Caco-2 (cell line): ENCODE measurements around the gene MCTP1. TPM values are rescaled to one million over a fixed set of nuclear protein-coding genes. Genes with fewer than 3 reads are reported as not detected.

Source experiments
- BruUV-seq: library from RNA; stranded (reverse); fragments of 400-500 nt; replicated peaks from 2 replicates; lab custom pipeline; 2021; lab: Mats Ljungman, UMichigan
- CTCF ChIA-PET: fragments of 300-600 bp; sonication (Branson Sonifier 250); formaldehyde crosslinking; loops from one replicate; lab custom pipeline; 2022; ENCODE audit warnings: antibody characterized with exemption; lab: Charles Lee
- POLR2A ChIA-PET: fragments of 300-600 bp; sonication (Branson Sonifier 250); formaldehyde crosslinking; loops from one replicate; lab custom pipeline; 2022; ENCODE audit warnings: antibody characterized with exemption; lab: Charles Lee
- DNase-seq, 2 experiments: peaks; one replicate each; pipeline versions ENCODE4 v3.0.0 to v3.0.0-alpha.2; 2020 to 2022
- H3K27me3 ChIP-seq: replicated peaks from 2 replicates; pipeline ENCODE4 v1.6.0; 2011; ENCODE audit warnings: low read length; ENCODE audit not compliant: control insufficient read depth, insufficient read depth
- H3K36me3 ChIP-seq: 2 replicates; pipeline ENCODE4 v1.5.1; 2011; ENCODE audit warnings: low read length; ENCODE audit not compliant: control insufficient read depth, insufficient read depth
- H3K4me1 ChIP-seq: fragments of 250-450 bp; sonication (Bioruptor Pico); 2 replicates; pipeline ENCODE4 v1.5.1; 2020; ENCODE audit warnings: mild to moderate bottlenecking
- H3K4me3 ChIP-seq: 2 replicates; pipeline ENCODE4 v1.5.1; 2011; ENCODE audit warnings: low read depth, mild to moderate bottlenecking, control low read depth, low read length
- H3K9me3 ChIP-seq: fragments of 250-450 bp; sonication (Bioruptor Pico); 2 replicates; pipeline ENCODE4 v1.5.1; 2020; ENCODE audit warnings: mild to moderate bottlenecking, moderate library complexity
- H3K27ac Mint-ChIP-seq: one replicate; pipeline ENCODE4 v1.8.0; 2022; ENCODE audit warnings: mixed read lengths; ENCODE audit not compliant: unreplicated experiment
- H3K27me3 Mint-ChIP-seq: one replicate; pipeline ENCODE4 v1.8.0; 2022; ENCODE audit warnings: mixed read lengths; ENCODE audit not compliant: insufficient read depth, unreplicated experiment
- H3K36me3 Mint-ChIP-seq: one replicate; pipeline ENCODE4 v1.8.0; 2022; ENCODE audit warnings: mild to moderate bottlenecking, mixed read lengths; ENCODE audit not compliant: insufficient read depth, unreplicated experiment
- H3K4me1 Mint-ChIP-seq: one replicate; pipeline ENCODE4 v1.8.0; 2022; ENCODE audit warnings: low read depth, mixed read lengths; ENCODE audit not compliant: unreplicated experiment
- H3K4me3 Mint-ChIP-seq: one replicate; pipeline ENCODE4 v1.8.0; 2022; ENCODE audit warnings: mild to moderate bottlenecking, moderate library complexity, mixed read lengths; ENCODE audit not compliant: unreplicated experiment
- H3K9me3 Mint-ChIP-seq: one replicate; pipeline ENCODE4 v1.8.0; 2022; ENCODE audit warnings: mixed read lengths; ENCODE audit not compliant: unreplicated experiment
- CTCF ChIP-seq, 2 experiments: fragments of 200-600 bp in 1 of 2; IDR thresholded peaks; 1 replicate in 1 of 2; 2 replicates in 1 of 2; pipeline versions ENCODE4 v1.5.1 to v1.8.0; 2011 to 2022; ENCODE audit warnings: antibody characterized with exemption in 1 of 2, control low read depth in 1 of 2, inconsistent platforms in 1 of 2, low read depth in 1 of 2, low read length in 1 of 2, mild to moderate bottlenecking in 1 of 2, moderate library complexity in 1 of 2; ENCODE audit not compliant: insufficient read depth in 1 of 2, severe bottlenecking in 1 of 2, unreplicated experiment in 1 of 2
- intact Hi-C: fragments of 100-400 bp; cut with micrococcal nuclease; formaldehyde crosslinking; loops from one replicate; pipeline ENCODE4 v1.10.0; 2022; ENCODE audit not compliant: unreplicated experiment
- total RNA-seq: library from RNA; stranded (reverse); gene quantifications from 2 replicates; pipeline ENCODE4 v1.2.3, GENCODE V29; 2022

The MCTP1 gene
- total RNA-seq, 1 experiment from 2014 or later = 3.2 TPM

DNA sequence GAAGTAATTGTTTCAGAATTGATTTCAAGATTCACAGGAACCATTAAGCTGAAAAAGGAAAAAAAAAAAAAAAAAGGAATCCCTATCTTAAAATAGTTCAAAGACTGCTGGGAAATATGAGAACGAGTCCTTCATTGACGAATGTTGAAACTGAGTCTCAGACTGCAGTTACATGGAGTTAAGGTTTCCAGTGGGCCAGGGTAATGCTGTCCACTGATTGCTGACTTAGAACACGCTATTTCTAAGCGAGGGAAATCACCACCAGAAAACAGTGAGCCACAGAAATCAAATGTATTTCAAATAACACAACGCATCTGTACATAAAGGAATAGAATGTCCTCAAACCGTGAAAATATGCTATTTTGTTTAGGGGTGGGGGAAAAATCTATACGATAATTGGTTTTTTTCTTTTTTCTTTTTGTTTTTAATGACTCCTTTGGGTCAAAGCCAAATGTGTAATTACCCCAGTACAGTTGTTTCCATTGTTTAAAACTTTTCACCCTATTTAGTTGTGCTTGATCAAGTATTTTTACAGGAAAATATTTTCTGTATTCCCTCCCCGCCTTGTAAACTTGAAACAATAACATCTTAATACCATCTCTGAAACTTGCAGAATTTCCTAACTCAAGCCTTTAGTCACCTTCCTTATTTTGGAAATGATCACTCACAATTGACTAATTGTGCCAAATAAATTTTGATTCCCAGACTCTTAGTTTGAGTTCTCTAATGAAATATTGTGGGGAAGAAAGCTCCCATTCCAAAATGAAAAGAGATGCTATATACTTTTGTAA lies 208.3 kb downstream of the MCTP1 start:
- Histone ChIP-seq H3K4me3 (no peak overlapping the region), H3K27me3 (no peaks in the 10 kb centered on the region), H3K9me3 (no peaks in the 10 kb centered on the region), H3K4me1 (no peaks in the 10 kb centered on the region), H3K36me3 (no peaks in the 10 kb centered on the region)
- intact Hi-C loops = no loop called here
- no peak overlapping the region for H3K27ac Mint-ChIP-seq
- DNase-seq = no peak
- no TSS peak for BruUV-seq
- H3K9me3 Mint-ChIP-seq = no peaks in the 10 kb centered on the region
- ChIA-PET POLR2A (no interaction called here), CTCF (no interaction called here)
- no peak overlapping the region for H3K4me3 Mint-ChIP-seq
- no peaks in the 10 kb centered on the region for H3K4me1 Mint-ChIP-seq
- H3K27me3 Mint-ChIP-seq = peaks cover 3% of the 10 kb centered on the region
- no peaks in the 10 kb centered on the region for H3K36me3 Mint-ChIP-seq
- no peak for TF ChIP-seq CTCF (IDR thresholded peaks at IDR 0.05; ENCODE audit: insufficient read depth in 1 of 2, low read depth in 1 of 2, low read length in 1 of 2, severe bottlenecking in 1 of 2, unreplicated experiment in 1 of 2)

- Mint-ChIP-seq H3K4me3 (no peak overlapping the region), H3K27me3 (peaks cover 3% of the 10 kb centered on the region), H3K9me3 (no peaks in the 10 kb centered on the region), H3K4me1 (no peaks in the 10 kb centered on the region), H3K27ac (no peak overlapping the region), H3K36me3 (no peaks in the 10 kb centered on the region)
- BruUV-seq = no TSS peak
- no peaks in the 10 kb centered on the region for H3K4me1 ChIP-seq
- intact Hi-C loops = no loop called here
- peaks cover 2% of the 10 kb centered on the region; the same call in 1 of the 2 replicates for H3K27me3 ChIP-seq
- DNase-seq = no peak
- H3K36me3 ChIP-seq = no peaks in the 10 kb centered on the region
- TF ChIP-seq CTCF (IDR thresholded peaks at IDR 0.05; ENCODE audit: insufficient read depth in 1 of 2, low read depth in 1 of 2, low read length in 1 of 2, severe bottlenecking in 1 of 2, unreplicated experiment in 1 of 2) = no peak
- no peak overlapping the region for H3K4me3 ChIP-seq
- no peaks in the 10 kb centered on the region for H3K9me3 ChIP-seq
- POLR2A ChIA-PET = no interaction called here
- CTCF ChIA-PET = no interaction called here
Observed at GRCh38 chr5:95075111-95075510, 209.8 kb downstream of the MCTP1 start.

DNA sequence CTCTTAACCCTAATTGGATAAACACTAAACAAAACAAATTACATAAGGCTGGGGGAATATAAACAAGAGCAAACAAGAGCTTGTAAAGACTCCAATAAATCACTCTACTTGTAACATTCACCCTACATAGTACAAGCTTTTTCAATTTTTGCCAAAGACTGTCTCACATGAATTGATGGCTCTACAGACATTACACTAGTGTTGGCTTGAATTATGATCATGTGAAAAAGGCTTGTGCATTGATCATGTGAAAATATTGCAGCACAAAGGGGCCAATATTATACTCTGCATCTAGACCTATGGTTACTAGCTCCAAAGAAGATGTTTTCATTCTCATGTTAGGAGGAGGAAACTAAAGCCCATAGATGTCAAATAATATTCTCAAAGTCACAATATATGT lies 212.6 kb downstream of the MCTP1 start:
- Histone ChIP-seq H3K9me3 (no peaks in the 10 kb centered on the region), H3K36me3 (no peaks in the 10 kb centered on the region), H3K27me3 (peaks cover 2% of the 10 kb centered on the region; the same call in 1 of the 2 replicates), H3K4me3 (no peak overlapping the region), H3K4me1 (no peaks in the 10 kb centered on the region)
- Mint-ChIP-seq H3K9me3 (no peaks in the 10 kb centered on the region), H3K36me3 (no peaks in the 10 kb centered on the region), H3K27ac (no peak overlapping the region), H3K27me3 (peaks cover 3% of the 10 kb centered on the region), H3K4me1 (no peaks in the 10 kb centered on the region), H3K4me3 (no peak overlapping the region)
- TF ChIP-seq CTCF (IDR thresholded peaks at IDR 0.05; ENCODE audit: insufficient read depth in 1 of 2, low read depth in 1 of 2, low read length in 1 of 2, severe bottlenecking in 1 of 2, unreplicated experiment in 1 of 2) = no peak
- no peak for DNase-seq
- CTCF ChIA-PET = interaction anchor here (0.7 kb wide), 1 partner anchor 169 kb away, joined by 4 read pairs; no protein-coding TSS in a partner anchor
- BruUV-seq = no TSS peak
- intact Hi-C loops = no loop called here
- POLR2A ChIA-PET = no interaction called here
